ENCODE data around the gene HS3ST4. TPM values are rescaled to one million over a fixed set of nuclear protein-coding genes. Genes with fewer than 3 reads are reported as not detected.

The HS3ST4 gene
- total and polyA plus RNA-seq, 2 experiments from 2014 or later, result 0.44 to 2.1 TPM

DNA sequence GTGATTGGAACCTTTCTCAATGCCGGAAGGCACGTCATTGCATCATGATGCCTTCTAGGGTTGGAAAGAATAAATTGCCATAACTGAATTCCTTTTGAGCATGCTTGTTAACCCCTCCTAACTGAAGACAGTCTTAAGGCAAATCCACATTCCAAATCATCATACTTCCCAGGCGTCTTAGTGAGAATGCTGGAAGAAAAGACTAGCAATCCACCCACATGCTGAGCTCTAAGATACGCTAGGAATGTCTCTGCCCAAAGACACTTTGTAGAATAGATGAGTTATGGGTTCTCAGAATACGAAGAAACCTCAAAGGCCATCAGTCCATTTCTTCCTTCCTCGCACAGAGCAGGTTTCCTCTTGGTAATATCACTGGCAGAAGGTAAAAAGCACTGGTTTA is 486.5 kb downstream of the HS3ST4 start:
- Histone ChIP-seq H3K4me2 (no peak overlapping the region), H3K27ac (ENCODE audit: low read depth) (peak overlapping the region; percentile 65), H3K4me3 (no peak overlapping the region), H3K4me1 (ENCODE audit: insufficient read depth) (peaks cover 15% of the 10 kb centered on the region), H3K9me2 (ENCODE audit: insufficient read depth) (no peaks in the 10 kb centered on the region), H3K79me2 (replicated peaks; ENCODE audit: insufficient read depth) (no peaks in the 10 kb centered on the region), H3F3A (replicated peaks; ENCODE audit: low read depth) (no peaks in the 10 kb centered on the region), H3K36me3 (ENCODE audit: insufficient read depth) (no peaks in the 10 kb centered on the region), H4K20me1 (replicated peaks; ENCODE audit: insufficient read depth) (no peaks in the 10 kb centered on the region), H2AFZ (no peak overlapping the region), H3K27me3 (ENCODE audit: insufficient read depth) (no peaks in the 10 kb centered on the region)
- Mint-ChIP-seq H3K27me3 (ENCODE audit: insufficient read depth, low read depth, poor library complexity) (peaks cover 3% of the 10 kb centered on the region), H3K9me3 (peaks cover 72% of the 10 kb centered on the region), H3K4me1 (peaks cover 24% of the 10 kb centered on the region), H3K36me3 (ENCODE audit: low read depth) (peaks cover 25% of the 10 kb centered on the region), H3K27ac (no peak overlapping the region; the same call in 1 of the 2 replicates), H3K4me3 (no peak overlapping the region)
- no peak for TF ChIP-seq CREB1 (CRISPR knock-in tag; IDR thresholded peaks at IDR 0.05; ENCODE audit: low read depth)
- TF ChIP-seq, protein P1, sequence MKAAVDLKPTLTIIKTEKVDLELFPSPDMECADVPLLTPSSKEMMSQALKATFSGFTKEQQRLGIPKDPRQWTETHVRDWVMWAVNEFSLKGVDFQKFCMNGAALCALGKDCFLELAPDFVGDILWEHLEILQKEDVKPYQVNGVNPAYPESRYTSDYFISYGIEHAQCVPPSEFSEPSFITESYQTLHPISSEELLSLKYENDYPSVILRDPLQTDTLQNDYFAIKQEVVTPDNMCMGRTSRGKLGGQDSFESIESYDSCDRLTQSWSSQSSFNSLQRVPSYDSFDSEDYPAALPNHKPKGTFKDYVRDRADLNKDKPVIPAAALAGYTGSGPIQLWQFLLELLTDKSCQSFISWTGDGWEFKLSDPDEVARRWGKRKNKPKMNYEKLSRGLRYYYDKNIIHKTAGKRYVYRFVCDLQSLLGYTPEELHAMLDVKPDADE (IDR thresholded peaks at IDR 0.05), result no peak
- no peak for TF ChIP-seq EZH2phosphoT487 (IDR thresholded peaks at IDR 0.05; ENCODE audit: unreplicated experiment)
- no peak for TF ChIP-seq JUNB (IDR thresholded peaks at IDR 0.05; ENCODE audit: unreplicated experiment)
- TF ChIP-seq, protein P2, sequence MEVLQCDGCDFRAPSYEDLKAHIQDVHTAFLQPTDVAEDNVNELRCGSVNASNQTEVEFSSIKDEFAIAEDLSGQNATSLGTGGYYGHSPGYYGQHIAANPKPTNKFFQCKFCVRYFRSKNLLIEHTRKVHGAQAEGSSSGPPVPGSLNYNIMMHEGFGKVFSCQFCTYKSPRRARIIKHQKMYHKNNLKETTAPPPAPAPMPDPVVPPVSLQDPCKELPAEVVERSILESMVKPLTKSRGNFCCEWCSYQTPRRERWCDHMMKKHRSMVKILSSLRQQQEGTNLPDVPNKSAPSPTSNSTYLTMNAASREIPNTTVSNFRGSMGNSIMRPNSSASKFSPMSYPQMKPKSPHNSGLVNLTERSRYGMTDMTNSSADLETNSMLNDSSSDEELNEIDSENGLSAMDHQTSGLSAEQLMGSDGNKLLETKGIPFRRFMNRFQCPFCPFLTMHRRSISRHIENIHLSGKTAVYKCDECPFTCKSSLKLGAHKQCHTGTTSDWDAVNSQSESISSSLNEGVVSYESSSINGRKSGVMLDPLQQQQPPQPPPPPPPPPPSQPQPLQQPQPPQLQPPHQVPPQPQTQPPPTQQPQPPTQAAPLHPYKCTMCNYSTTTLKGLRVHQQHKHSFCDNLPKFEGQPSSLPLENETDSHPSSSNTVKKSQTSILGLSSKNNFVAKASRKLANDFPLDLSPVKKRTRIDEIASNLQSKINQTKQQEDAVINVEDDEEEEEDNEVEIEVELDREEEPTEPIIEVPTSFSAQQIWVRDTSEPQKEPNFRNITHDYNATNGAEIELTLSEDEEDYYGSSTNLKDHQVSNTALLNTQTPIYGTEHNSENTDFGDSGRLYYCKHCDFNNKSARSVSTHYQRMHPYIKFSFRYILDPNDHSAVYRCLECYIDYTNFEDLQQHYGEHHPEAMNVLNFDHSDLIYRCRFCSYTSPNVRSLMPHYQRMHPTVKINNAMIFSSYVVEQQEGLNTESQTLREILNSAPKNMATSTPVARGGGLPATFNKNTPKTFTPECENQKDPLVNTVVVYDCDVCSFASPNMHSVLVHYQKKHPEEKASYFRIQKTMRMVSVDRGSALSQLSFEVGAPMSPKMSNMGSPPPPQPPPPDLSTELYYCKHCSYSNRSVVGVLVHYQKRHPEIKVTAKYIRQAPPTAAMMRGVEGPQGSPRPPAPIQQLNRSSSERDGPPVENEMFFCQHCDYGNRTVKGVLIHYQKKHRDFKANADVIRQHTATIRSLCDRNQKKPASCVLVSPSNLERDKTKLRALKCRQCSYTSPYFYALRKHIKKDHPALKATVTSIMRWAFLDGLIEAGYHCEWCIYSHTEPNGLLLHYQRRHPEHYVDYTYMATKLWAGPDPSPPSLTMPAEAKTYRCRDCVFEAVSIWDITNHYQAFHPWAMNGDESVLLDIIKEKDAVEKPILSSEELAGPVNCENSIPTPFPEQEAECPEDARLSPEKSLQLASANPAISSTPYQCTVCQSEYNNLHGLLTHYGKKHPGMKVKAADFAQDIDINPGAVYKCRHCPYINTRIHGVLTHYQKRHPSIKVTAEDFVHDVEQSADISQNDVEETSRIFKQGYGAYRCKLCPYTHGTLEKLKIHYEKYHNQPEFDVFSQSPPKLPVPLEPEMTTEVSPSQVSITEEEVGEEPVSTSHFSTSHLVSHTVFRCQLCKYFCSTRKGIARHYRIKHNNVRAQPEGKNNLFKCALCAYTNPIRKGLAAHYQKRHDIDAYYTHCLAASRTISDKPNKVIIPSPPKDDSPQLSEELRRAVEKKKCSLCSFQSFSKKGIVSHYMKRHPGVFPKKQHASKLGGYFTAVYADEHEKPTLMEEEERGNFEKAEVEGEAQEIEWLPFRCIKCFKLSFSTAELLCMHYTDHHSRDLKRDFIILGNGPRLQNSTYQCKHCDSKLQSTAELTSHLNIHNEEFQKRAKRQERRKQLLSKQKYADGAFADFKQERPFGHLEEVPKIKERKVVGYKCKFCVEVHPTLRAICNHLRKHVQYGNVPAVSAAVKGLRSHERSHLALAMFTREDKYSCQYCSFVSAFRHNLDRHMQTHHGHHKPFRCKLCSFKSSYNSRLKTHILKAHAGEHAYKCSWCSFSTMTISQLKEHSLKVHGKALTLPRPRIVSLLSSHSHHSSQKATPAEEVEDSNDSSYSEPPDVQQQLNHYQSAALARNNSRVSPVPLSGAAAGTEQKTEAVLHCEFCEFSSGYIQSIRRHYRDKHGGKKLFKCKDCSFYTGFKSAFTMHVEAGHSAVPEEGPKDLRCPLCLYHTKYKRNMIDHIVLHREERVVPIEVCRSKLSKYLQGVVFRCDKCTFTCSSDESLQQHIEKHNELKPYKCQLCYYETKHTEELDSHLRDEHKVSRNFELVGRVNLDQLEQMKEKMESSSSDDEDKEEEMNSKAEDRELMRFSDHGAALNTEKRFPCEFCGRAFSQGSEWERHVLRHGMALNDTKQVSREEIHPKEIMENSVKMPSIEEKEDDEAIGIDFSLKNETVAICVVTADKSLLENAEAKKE (CRISPR knock-in tag; IDR thresholded peaks at IDR 0.05), result no peak
- TF ChIP-seq, protein P3, sequence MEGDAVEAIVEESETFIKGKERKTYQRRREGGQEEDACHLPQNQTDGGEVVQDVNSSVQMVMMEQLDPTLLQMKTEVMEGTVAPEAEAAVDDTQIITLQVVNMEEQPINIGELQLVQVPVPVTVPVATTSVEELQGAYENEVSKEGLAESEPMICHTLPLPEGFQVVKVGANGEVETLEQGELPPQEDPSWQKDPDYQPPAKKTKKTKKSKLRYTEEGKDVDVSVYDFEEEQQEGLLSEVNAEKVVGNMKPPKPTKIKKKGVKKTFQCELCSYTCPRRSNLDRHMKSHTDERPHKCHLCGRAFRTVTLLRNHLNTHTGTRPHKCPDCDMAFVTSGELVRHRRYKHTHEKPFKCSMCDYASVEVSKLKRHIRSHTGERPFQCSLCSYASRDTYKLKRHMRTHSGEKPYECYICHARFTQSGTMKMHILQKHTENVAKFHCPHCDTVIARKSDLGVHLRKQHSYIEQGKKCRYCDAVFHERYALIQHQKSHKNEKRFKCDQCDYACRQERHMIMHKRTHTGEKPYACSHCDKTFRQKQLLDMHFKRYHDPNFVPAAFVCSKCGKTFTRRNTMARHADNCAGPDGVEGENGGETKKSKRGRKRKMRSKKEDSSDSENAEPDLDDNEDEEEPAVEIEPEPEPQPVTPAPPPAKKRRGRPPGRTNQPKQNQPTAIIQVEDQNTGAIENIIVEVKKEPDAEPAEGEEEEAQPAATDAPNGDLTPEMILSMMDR (conservative IDR thresholded peaks at IDR 0.05; ENCODE audit: low read depth in 2 of 2), result no peak
- TF ChIP-seq STAT1 (IDR thresholded peaks at IDR 0.05; ENCODE audit: unreplicated experiment), result no peak
- no peak for TF ChIP-seq ZNF114 (CRISPR knock-in tag; IDR thresholded peaks at IDR 0.05)
- TF ChIP-seq ZNF331 (CRISPR knock-in tag; IDR thresholded peaks at IDR 0.05; ENCODE audit: low read depth), result no peak
- TF ChIP-seq EZH2 (IDR thresholded peaks at IDR 0.05; ENCODE audit: low read depth, unreplicated experiment), result no peak
- TF ChIP-seq, protein P4, sequence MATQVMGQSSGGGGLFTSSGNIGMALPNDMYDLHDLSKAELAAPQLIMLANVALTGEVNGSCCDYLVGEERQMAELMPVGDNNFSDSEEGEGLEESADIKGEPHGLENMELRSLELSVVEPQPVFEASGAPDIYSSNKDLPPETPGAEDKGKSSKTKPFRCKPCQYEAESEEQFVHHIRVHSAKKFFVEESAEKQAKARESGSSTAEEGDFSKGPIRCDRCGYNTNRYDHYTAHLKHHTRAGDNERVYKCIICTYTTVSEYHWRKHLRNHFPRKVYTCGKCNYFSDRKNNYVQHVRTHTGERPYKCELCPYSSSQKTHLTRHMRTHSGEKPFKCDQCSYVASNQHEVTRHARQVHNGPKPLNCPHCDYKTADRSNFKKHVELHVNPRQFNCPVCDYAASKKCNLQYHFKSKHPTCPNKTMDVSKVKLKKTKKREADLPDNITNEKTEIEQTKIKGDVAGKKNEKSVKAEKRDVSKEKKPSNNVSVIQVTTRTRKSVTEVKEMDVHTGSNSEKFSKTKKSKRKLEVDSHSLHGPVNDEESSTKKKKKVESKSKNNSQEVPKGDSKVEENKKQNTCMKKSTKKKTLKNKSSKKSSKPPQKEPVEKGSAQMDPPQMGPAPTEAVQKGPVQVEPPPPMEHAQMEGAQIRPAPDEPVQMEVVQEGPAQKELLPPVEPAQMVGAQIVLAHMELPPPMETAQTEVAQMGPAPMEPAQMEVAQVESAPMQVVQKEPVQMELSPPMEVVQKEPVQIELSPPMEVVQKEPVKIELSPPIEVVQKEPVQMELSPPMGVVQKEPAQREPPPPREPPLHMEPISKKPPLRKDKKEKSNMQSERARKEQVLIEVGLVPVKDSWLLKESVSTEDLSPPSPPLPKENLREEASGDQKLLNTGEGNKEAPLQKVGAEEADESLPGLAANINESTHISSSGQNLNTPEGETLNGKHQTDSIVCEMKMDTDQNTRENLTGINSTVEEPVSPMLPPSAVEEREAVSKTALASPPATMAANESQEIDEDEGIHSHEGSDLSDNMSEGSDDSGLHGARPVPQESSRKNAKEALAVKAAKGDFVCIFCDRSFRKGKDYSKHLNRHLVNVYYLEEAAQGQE (IDR thresholded peaks at IDR 0.05; ENCODE audit: unreplicated experiment), result no peak
- ATAC-seq (no peak), DNase-seq (ENCODE audit: low spot score) (peak; percentile 24)
